ENCODE data around the gene ATG3.

GRCh38 chr3:112582244-112582874 lies 20.6 kb upstream of the ATG3 start:
- TF ChIP-seq CTCF (IDR thresholded peaks at IDR 0.05) (peak; percentile 43 to 69 (median 52)), POLR2A (IDR thresholded peaks at IDR 0.05) (no peak)
